HEK293 (cell line): ENCODE results near the gene GIPC1.
A peak's percentile ranks its signal among the peaks of the same experiment; 100 is the strongest.

Source experiments
- CTCF ChIA-PET: fragments of 350-600 bp; formaldehyde crosslinking; extraction: SDS; loops from one replicate; lab custom pipeline; 2021; ENCODE audit warnings: antibody characterized with exemption; lab: Yijun Ruan, JAX
- POLR2A ChIA-PET: fragments of 300-600 bp; formaldehyde crosslinking; extraction: SDS; loops from one replicate; lab custom pipeline; 2020; ENCODE audit warnings: antibody characterized with exemption, inconsistent platforms; lab: Yijun Ruan, JAX
- H3K27ac ChIP-seq: fragments of 200-500 bp; sonication (Bioruptor generic); 2 replicates; pipeline ENCODE4 v1.5.1; 2014; ENCODE audit warnings: low read depth, low read length, control low read depth, inconsistent platforms; ENCODE audit errors: extremely low read depth
- H3K36me3 ChIP-seq, 2 experiments: fragments of 200-500 bp in 1 of 2; sonication (Bioruptor generic) in 1 of 2; 1 replicate in 1 of 2; 2 replicates in 1 of 2; pipeline ENCODE4 v1.5.1; 2014 to 2017; ENCODE audit warnings: inconsistent platforms in 2 of 2, low read length in 2 of 2; ENCODE audit not compliant: control insufficient read depth in 2 of 2, insufficient read depth in 1 of 2
- H3K4me1 ChIP-seq: fragments of 200-500 bp; sonication (Bioruptor generic); 2 replicates; pipeline ENCODE4 v1.5.1; 2014; ENCODE audit warnings: mild to moderate bottlenecking, low read length, inconsistent platforms; ENCODE audit not compliant: control insufficient read depth, insufficient read depth
- H3K4me3 ChIP-seq: 2 replicates; pipeline ENCODE4 v1.5.1; 2011; ENCODE audit warnings: low read depth, mild to moderate bottlenecking, control low read depth, low read length, moderate library complexity
- H3K9me3 ChIP-seq: fragments of 200-500 bp; sonication (Bioruptor generic); 2 replicates; pipeline ENCODE4 v1.5.1; 2014; ENCODE audit warnings: low read depth, low read length, inconsistent platforms; ENCODE audit not compliant: control insufficient read depth, insufficient read depth
- KLF16 ChIP-seq: fragments of 450-650 bp; formaldehyde crosslinking; IDR thresholded peaks from 2 replicates; pipeline ENCODE4 v1.5.1; 2017; ENCODE audit warnings: missing biosample characterization, missing genetic modification characterization
- PRDM1 ChIP-seq: fragments of 450-650 bp; formaldehyde crosslinking; IDR thresholded peaks from 2 replicates; pipeline ENCODE4; 2016; ENCODE audit warnings: missing biosample characterization, missing genetic modification characterization
- ZBTB21 ChIP-seq: fragments of 450-650 bp; formaldehyde crosslinking; IDR thresholded peaks from 2 replicates; pipeline ENCODE4 v1.5.1; 2017; ENCODE audit warnings: missing biosample characterization, missing genetic modification characterization
- ZBTB7A ChIP-seq: fragments of 450-650 bp; formaldehyde crosslinking; IDR thresholded peaks from 2 replicates; pipeline ENCODE4 v1.5.1; 2016; ENCODE audit warnings: low read depth, missing biosample characterization, missing genetic modification characterization
- ZFP3 ChIP-seq: fragments of 450-650 bp; formaldehyde crosslinking; IDR thresholded peaks from 2 replicates; pipeline ENCODE4 v1.5.1; 2016; ENCODE audit warnings: low read depth, missing biosample characterization, missing genetic modification characterization
- ZNF138 ChIP-seq: fragments of 450-650 bp; formaldehyde crosslinking; IDR thresholded peaks from 2 replicates; pipeline ENCODE4 v1.5.1; 2016; ENCODE audit warnings: missing biosample characterization, missing genetic modification characterization, borderline replicate concordance
- ZNF157 ChIP-seq: fragments of 450-650 bp; formaldehyde crosslinking; IDR thresholded peaks from 2 replicates; pipeline ENCODE4 v1.5.1; 2016; ENCODE audit warnings: missing biosample characterization, missing genetic modification characterization
- ZNF19 ChIP-seq: fragments of 450-650 bp; formaldehyde crosslinking; IDR thresholded peaks from 2 replicates; pipeline ENCODE4; 2016; ENCODE audit warnings: missing biosample characterization, missing genetic modification characterization, low read depth
- ZNF248 ChIP-seq: fragments of 450-650 bp; formaldehyde crosslinking; IDR thresholded peaks from 2 replicates; pipeline ENCODE4 v1.5.1; 2017; ENCODE audit warnings: missing biosample characterization, missing genetic modification characterization
- ZNF335 ChIP-seq: fragments of 450-650 bp; formaldehyde crosslinking; conservative IDR thresholded peaks from 2 replicates; pipeline ENCODE4 v1.5.1; 2016; ENCODE audit warnings: missing biosample characterization, missing genetic modification characterization
- ZNF426 ChIP-seq: fragments of 450-650 bp; formaldehyde crosslinking; IDR thresholded peaks from 2 replicates; pipeline ENCODE4 v1.5.1; 2017; ENCODE audit warnings: missing biosample characterization, missing genetic modification characterization, mild to moderate bottlenecking, inconsistent platforms, moderate library complexity
- ZNF501 ChIP-seq: fragments of 450-650 bp; formaldehyde crosslinking; IDR thresholded peaks from 2 replicates; pipeline ENCODE4 v1.5.1; 2016; ENCODE audit warnings: missing biosample characterization, missing genetic modification characterization
- ZNF530 ChIP-seq: fragments of 450-650 bp; formaldehyde crosslinking; IDR thresholded peaks from 2 replicates; pipeline ENCODE4 v1.5.1; 2016; ENCODE audit warnings: low read depth, missing biosample characterization, missing genetic modification characterization
- ZNF561 ChIP-seq: fragments of 450-650 bp; IDR thresholded peaks from 2 replicates; pipeline ENCODE4 v1.5.1; 2018; ENCODE audit warnings: missing biosample characterization, missing genetic modification characterization, borderline replicate concordance
- ZNF571 ChIP-seq: fragments of 450-650 bp; formaldehyde crosslinking; IDR thresholded peaks from 2 replicates; pipeline ENCODE4 v1.5.0; 2017; ENCODE audit warnings: missing biosample characterization, missing genetic modification characterization
- ZNF621 ChIP-seq: fragments of 450-650 bp; formaldehyde crosslinking; IDR thresholded peaks from 2 replicates; pipeline ENCODE4 v1.5.1; 2017; ENCODE audit warnings: missing biosample characterization, missing genetic modification characterization
- ZNF624 ChIP-seq: fragments of 450-650 bp; formaldehyde crosslinking; IDR thresholded peaks from 2 replicates; pipeline ENCODE4 v1.5.1; 2017; ENCODE audit warnings: missing biosample characterization, missing genetic modification characterization
- ZNF843 ChIP-seq: fragments of 450-650 bp; formaldehyde crosslinking; IDR thresholded peaks from 2 replicates; pipeline ENCODE4 v1.5.1; 2016; ENCODE audit warnings: missing biosample characterization, missing genetic modification characterization
- ZSCAN23 ChIP-seq: fragments of 450-650 bp; formaldehyde crosslinking; IDR thresholded peaks from 2 replicates; pipeline ENCODE4 v1.5.1; 2016; ENCODE audit warnings: missing biosample characterization, missing genetic modification characterization
- ZSCAN30 ChIP-seq: fragments of 450-650 bp; IDR thresholded peaks from 2 replicates; pipeline ENCODE4 v1.5.1; 2018; ENCODE audit warnings: missing biosample characterization, mild to moderate bottlenecking, missing genetic modification characterization, moderate library complexity
- TF ChIP-seq, protein P1 (sequence below): fragments of 450-650 bp; formaldehyde crosslinking; IDR thresholded peaks from 2 replicates; pipeline ENCODE4 v1.5.1; 2016; ENCODE audit warnings: missing biosample characterization, missing genetic modification characterization
- TF ChIP-seq, protein P2 (sequence below): fragments of 450-650 bp; formaldehyde crosslinking; IDR thresholded peaks from 2 replicates; pipeline ENCODE4 v1.5.1; 2016; ENCODE audit warnings: missing biosample characterization, missing genetic modification characterization
- TF ChIP-seq, protein P3 (sequence below): fragments of 450-650 bp; formaldehyde crosslinking; IDR thresholded peaks from 2 replicates; pipeline ENCODE4 v1.5.1; 2016; ENCODE audit warnings: missing biosample characterization, missing genetic modification characterization
- TF ChIP-seq, protein P4 (sequence below): fragments of 450-650 bp; formaldehyde crosslinking; IDR thresholded peaks from 2 replicates; pipeline ENCODE4 v1.5.0; 2017; ENCODE audit warnings: missing biosample characterization, missing genetic modification characterization, borderline replicate concordance
- TF ChIP-seq, protein P5 (sequence below): fragments of 450-650 bp; formaldehyde crosslinking; optimal IDR thresholded peaks from 2 replicates; pipeline ENCODE3; 2016; ENCODE audit warnings: missing biosample characterization, mild to moderate bottlenecking, missing genetic modification characterization

Gene GIPC1

DNA sequence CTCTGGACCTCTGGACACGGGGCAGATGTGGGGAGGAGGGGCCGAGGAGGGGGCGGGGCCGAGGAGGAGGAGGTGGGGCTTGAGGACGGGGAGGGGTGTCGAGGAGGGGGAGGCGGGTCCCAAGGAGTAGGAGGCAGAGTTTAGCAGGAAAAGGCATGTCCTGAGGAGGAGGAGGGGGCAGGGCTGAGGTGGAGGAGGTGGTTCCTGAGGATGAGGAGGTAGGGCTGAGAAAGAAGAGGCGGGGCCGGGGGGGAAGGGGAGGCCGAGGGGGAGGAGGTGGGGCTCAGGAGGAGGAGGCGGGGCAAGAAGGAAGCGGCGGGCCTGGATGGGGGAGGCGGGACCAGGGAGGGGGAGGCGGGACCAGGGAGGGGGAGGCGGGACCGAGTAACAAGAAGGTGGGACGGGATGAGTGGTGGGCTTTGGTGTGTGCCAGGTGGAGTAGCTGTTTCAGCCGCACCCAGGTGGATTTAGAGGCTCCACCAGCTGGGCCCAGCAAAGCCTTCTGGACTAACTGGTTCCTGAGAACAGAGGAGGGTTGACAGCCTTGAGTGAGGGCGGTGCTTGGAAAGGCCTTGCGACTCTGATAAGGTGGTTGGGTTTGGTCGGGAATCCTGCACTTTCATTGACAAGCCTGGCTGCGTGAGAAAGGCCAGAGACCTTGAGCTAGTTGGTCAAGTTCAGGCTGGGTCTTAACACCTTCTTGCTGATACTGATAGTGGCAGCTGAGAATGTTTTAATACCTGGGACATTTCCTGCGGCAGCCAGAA, 41.2 kb upstream of the GIPC1 start (continued):
- TF ChIP-seq ZNF571 (tag by site-specific recombination) (no peak), PRDM1 (tag by site-specific recombination) (peak; percentile 37; the same call in 1 of the 2 replicates), ZNF157 (tag by site-specific recombination) (no peak), ZSCAN30 (tag by site-specific recombination) (no peak), ZNF19 (no peak), ZNF561 (no peak), KLF16 (no peak), ZBTB21 (tag by site-specific recombination) (no peak), ZNF624 (tag by site-specific recombination) (no peak), ZNF248 (no peak)
- TF ChIP-seq, protein P1, sequence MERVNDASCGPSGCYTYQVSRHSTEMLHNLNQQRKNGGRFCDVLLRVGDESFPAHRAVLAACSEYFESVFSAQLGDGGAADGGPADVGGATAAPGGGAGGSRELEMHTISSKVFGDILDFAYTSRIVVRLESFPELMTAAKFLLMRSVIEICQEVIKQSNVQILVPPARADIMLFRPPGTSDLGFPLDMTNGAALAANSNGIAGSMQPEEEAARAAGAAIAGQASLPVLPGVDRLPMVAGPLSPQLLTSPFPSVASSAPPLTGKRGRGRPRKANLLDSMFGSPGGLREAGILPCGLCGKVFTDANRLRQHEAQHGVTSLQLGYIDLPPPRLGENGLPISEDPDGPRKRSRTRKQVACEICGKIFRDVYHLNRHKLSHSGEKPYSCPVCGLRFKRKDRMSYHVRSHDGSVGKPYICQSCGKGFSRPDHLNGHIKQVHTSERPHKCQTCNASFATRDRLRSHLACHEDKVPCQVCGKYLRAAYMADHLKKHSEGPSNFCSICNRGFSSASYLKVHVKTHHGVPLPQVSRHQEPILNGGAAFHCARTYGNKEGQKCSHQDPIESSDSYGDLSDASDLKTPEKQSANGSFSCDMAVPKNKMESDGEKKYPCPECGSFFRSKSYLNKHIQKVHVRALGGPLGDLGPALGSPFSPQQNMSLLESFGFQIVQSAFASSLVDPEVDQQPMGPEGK (tag by site-specific recombination): 0 out of 2 replicates have a peak, but pooled peaks have one; percentile 28
- TF ChIP-seq, protein P2, sequence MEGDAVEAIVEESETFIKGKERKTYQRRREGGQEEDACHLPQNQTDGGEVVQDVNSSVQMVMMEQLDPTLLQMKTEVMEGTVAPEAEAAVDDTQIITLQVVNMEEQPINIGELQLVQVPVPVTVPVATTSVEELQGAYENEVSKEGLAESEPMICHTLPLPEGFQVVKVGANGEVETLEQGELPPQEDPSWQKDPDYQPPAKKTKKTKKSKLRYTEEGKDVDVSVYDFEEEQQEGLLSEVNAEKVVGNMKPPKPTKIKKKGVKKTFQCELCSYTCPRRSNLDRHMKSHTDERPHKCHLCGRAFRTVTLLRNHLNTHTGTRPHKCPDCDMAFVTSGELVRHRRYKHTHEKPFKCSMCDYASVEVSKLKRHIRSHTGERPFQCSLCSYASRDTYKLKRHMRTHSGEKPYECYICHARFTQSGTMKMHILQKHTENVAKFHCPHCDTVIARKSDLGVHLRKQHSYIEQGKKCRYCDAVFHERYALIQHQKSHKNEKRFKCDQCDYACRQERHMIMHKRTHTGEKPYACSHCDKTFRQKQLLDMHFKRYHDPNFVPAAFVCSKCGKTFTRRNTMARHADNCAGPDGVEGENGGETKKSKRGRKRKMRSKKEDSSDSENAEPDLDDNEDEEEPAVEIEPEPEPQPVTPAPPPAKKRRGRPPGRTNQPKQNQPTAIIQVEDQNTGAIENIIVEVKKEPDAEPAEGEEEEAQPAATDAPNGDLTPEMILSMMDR (tag by site-specific recombination): no peak
- TF ChIP-seq, protein P3, sequence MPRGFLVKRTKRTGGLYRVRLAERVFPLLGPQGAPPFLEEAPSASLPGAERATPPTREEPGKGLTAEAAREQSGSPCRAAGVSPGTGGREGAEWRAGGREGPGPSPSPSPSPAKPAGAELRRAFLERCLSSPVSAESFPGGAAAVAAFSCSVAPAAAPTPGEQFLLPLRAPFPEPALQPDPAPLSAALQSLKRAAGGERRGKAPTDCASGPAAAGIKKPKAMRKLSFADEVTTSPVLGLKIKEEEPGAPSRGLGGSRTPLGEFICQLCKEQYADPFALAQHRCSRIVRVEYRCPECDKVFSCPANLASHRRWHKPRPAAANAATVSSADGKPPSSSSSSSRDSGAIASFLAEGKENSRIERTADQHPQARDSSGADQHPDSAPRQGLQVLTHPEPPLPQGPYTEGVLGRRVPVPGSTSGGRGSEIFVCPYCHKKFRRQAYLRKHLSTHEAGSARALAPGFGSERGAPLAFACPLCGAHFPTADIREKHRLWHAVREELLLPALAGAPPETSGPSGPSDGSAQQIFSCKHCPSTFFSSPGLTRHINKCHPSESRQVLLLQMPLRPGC (tag by site-specific recombination): no peak
- TF ChIP-seq, protein P4, sequence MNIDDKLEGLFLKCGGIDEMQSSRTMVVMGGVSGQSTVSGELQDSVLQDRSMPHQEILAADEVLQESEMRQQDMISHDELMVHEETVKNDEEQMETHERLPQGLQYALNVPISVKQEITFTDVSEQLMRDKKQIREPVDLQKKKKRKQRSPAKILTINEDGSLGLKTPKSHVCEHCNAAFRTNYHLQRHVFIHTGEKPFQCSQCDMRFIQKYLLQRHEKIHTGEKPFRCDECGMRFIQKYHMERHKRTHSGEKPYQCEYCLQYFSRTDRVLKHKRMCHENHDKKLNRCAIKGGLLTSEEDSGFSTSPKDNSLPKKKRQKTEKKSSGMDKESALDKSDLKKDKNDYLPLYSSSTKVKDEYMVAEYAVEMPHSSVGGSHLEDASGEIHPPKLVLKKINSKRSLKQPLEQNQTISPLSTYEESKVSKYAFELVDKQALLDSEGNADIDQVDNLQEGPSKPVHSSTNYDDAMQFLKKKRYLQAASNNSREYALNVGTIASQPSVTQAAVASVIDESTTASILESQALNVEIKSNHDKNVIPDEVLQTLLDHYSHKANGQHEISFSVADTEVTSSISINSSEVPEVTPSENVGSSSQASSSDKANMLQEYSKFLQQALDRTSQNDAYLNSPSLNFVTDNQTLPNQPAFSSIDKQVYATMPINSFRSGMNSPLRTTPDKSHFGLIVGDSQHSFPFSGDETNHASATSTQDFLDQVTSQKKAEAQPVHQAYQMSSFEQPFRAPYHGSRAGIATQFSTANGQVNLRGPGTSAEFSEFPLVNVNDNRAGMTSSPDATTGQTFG (tag by site-specific recombination): no peak

DNA sequence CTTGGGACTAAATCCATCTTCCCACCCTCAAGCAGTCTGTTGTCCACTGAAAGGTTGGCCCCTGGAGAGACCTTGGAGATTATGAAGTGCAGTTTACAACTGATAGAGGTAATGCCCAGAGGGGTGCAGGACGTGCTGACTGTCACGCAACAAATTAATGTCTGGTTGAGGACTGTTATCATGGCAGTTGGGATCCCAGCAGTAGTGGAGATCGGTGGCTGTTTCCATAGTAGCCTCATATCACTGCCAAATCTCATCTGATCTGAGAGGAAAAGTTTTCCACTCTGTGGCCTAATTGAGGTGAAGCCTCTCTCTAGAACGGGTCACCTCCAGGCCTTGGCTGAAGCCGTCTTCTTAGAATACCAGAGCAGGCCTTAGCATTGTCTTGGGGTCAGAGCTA, 37.5 kb upstream of the GIPC1 start:
- Histone ChIP-seq H3K36me3 (peaks cover 0 to 5% of the 10 kb centered on the region in 2 experiments; a peak in 2 of 3 replicates), H3K4me1 (no peaks in the 10 kb centered on the region), H3K27ac (no peak overlapping the region), H3K9me3 (no peaks in the 10 kb centered on the region), H3K4me3 (no peak overlapping the region)
- ChIA-PET CTCF (interaction anchor here (1.0 to 2.0 kb wide), 2 partner anchors 18 to 53 kb away, joined by 3 to 7 read pairs; no protein-coding TSS in a partner anchor), POLR2A (interaction anchor here (1.0 kb wide), 1 partner anchor 15 kb away, joined by 5 read pairs; the partner anchor contains the start of gene DNAJB1)
- TF ChIP-seq ZNF138 (no peak), ZNF501 (tag by site-specific recombination) (no peak), ZBTB7A (tag by site-specific recombination) (no peak), ZNF335 (no peak), ZSCAN23 (tag by site-specific recombination) (no peak), ZNF621 (tag by site-specific recombination) (no peak), ZNF530 (tag by site-specific recombination) (no peak), ZNF843 (tag by site-specific recombination) (no peak), ZNF426 (no peak), ZFP3 (tag by site-specific recombination) (no peak)
- TF ChIP-seq, protein P2 (tag by site-specific recombination): no peak
- TF ChIP-seq, protein P5, sequence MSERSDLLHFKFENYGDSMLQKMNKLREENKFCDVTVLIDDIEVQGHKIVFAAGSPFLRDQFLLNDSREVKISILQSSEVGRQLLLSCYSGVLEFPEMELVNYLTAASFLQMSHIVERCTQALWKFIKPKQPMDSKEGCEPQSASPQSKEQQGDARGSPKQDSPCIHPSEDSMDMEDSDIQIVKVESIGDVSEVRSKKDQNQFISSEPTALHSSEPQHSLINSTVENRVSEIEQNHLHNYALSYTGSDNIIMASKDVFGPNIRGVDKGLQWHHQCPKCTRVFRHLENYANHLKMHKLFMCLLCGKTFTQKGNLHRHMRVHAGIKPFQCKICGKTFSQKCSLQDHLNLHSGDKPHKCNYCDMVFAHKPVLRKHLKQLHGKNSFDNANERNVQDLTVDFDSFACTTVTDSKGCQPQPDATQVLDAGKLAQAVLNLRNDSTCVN (tag by site-specific recombination): no peak
